Measurements from ENCODE around the gene PTPRO. TPM values are rescaled to one million over a fixed set of nuclear protein-coding genes. Genes with fewer than 3 reads are reported as not detected.
A peak's percentile ranks its signal among the peaks of the same experiment; 100 is the strongest.

Gene PTPRO
- total RNA-seq, 1 donor, result under 0.01 TPM

GRCh38 chr12:15592934-15593333 is 270.6 kb downstream of the PTPRO start:
- no peaks in the 10 kb centered on the region for H3K27me3 ChIP-seq (ENCODE audit: insufficient read depth, low read length)
- H2AFZ ChIP-seq (ENCODE audit: low read length), result no peak overlapping the region
- H4K20me1 ChIP-seq (ENCODE audit: insufficient read depth, low read length), result no peaks in the 10 kb centered on the region
- H3K9me3 ChIP-seq (ENCODE audit: low read depth, low read length), result no peaks in the 10 kb centered on the region
- TF ChIP-seq CTCF (IDR thresholded peaks at IDR 0.05; ENCODE audit: extremely low read depth, low read depth, low read length), result peak; percentile 25
- H3K27ac ChIP-seq (ENCODE audit: low read depth, low read length), result no peak overlapping the region
- no peak for DNase-seq (ENCODE audit: insufficient read length, low spot score, missing footprints)
- no peak overlapping the region for H3K4me2 ChIP-seq (ENCODE audit: insufficient read depth, low read length)
- H3K4me3 ChIP-seq (ENCODE audit: insufficient read depth, low read length), result no peak overlapping the region
- H3K79me2 ChIP-seq (ENCODE audit: insufficient read depth, low read length), result no peaks in the 10 kb centered on the region
- peaks cover 5% of the 10 kb centered on the region for H3K4me1 ChIP-seq (ENCODE audit: insufficient read depth, low read length)
- no peaks in the 10 kb centered on the region for H3K36me3 ChIP-seq (ENCODE audit: insufficient read depth, low read length)

DNA sequence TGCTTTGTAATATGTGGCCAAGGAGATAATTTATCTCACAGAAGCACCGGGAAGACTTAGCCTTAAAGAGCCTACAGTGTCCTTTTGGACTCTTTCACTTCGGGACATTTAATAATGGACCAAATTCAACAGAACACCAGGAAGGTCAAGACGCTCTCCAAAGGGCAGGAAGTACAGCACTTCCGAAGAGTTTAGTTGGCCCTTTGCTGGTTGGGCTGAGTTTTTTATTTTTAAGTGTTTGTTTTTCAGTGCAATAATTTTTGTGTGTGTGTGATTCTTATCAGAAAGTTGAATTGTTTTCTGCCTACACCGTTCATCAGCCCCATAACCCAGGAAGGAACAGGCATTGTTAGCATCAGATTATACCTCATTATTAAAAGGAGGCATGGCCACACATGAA is 273.9 kb downstream of the PTPRO start:
- Histone ChIP-seq H2AFZ (ENCODE audit: low read length) (no peak overlapping the region), H3K9me3 (ENCODE audit: low read depth, low read length) (no peaks in the 10 kb centered on the region), H3K27me3 (ENCODE audit: insufficient read depth, low read length) (no peaks in the 10 kb centered on the region), H3K4me2 (ENCODE audit: insufficient read depth, low read length) (no peak overlapping the region), H4K20me1 (ENCODE audit: insufficient read depth, low read length) (no peaks in the 10 kb centered on the region), H3K4me3 (ENCODE audit: insufficient read depth, low read length) (no peak overlapping the region), H3K79me2 (ENCODE audit: insufficient read depth, low read length) (no peaks in the 10 kb centered on the region), H3K36me3 (ENCODE audit: insufficient read depth, low read length) (no peaks in the 10 kb centered on the region), H3K4me1 (ENCODE audit: insufficient read depth, low read length) (peaks cover 17% of the 10 kb centered on the region), H3K27ac (ENCODE audit: low read depth, low read length) (no peak overlapping the region)
- no peak for DNase-seq (ENCODE audit: insufficient read length, low spot score, missing footprints)
- TF ChIP-seq CTCF (IDR thresholded peaks at IDR 0.05; ENCODE audit: extremely low read depth, low read depth, low read length), result no peak

- H3K36me3 ChIP-seq (ENCODE audit: insufficient read depth, low read length), result no peaks in the 10 kb centered on the region
- H3K27ac ChIP-seq (ENCODE audit: low read depth, low read length), result no peak overlapping the region
- no peak for TF ChIP-seq CTCF (IDR thresholded peaks at IDR 0.05; ENCODE audit: extremely low read depth, low read depth, low read length)
- H3K9me3 ChIP-seq (ENCODE audit: low read depth, low read length), result no peaks in the 10 kb centered on the region
- no peaks in the 10 kb centered on the region for H3K27me3 ChIP-seq (ENCODE audit: insufficient read depth, low read length)
- H3K4me3 ChIP-seq (ENCODE audit: insufficient read depth, low read length), result no peak overlapping the region
- peaks cover 28% of the 10 kb centered on the region for H3K4me1 ChIP-seq (ENCODE audit: insufficient read depth, low read length)
- no peak overlapping the region for H2AFZ ChIP-seq (ENCODE audit: low read length)
- H3K79me2 ChIP-seq (ENCODE audit: insufficient read depth, low read length), result no peaks in the 10 kb centered on the region
- H4K20me1 ChIP-seq (ENCODE audit: insufficient read depth, low read length), result no peaks in the 10 kb centered on the region
- no peak overlapping the region for H3K4me2 ChIP-seq (ENCODE audit: insufficient read depth, low read length)
- DNase-seq (ENCODE audit: insufficient read length, low spot score, missing footprints), result no peak
These were observed 275.0 kb downstream of the PTPRO start for GRCh38 chr12:15597125-15597830.

- DNase-seq (ENCODE audit: insufficient read length, low spot score, missing footprints), result peak; percentile 41
- Histone ChIP-seq H2AFZ (ENCODE audit: low read length) (no peak overlapping the region), H3K27ac (ENCODE audit: low read depth, low read length) (peak overlapping the region; percentile 62), H3K27me3 (ENCODE audit: insufficient read depth, low read length) (no peaks in the 10 kb centered on the region), H3K36me3 (ENCODE audit: insufficient read depth, low read length) (no peaks in the 10 kb centered on the region), H3K4me3 (ENCODE audit: insufficient read depth, low read length) (no peak overlapping the region), H3K79me2 (ENCODE audit: insufficient read depth, low read length) (no peaks in the 10 kb centered on the region), H3K9me3 (ENCODE audit: low read depth, low read length) (no peaks in the 10 kb centered on the region), H3K4me1 (ENCODE audit: insufficient read depth, low read length) (peaks cover 32% of the 10 kb centered on the region), H4K20me1 (ENCODE audit: insufficient read depth, low read length) (no peaks in the 10 kb centered on the region), H3K4me2 (ENCODE audit: insufficient read depth, low read length) (peak overlapping the region; percentile 41)
- TF ChIP-seq CTCF (IDR thresholded peaks at IDR 0.05; ENCODE audit: extremely low read depth, low read depth, low read length), result no peak
These were observed 277.1 kb downstream of the PTPRO start for GRCh38 chr12:15599266-15600037.
